Muscle of back (tissue), 11 donors: ENCODE measurements around the gene MAMDC4. TPM values are rescaled to one million over a fixed set of nuclear protein-coding genes. Genes with fewer than 3 reads are reported as not detected.

Experiments
- DNase-seq, 3 donors: peaks; one replicate each; pipeline versions ENCODE4 v3.0.0 to v3.0.0-alpha.2; 2013
- polyA plus RNA-seq, 10 donors: library from polyadenylated mRNA; unstranded; fragments of 120-200 nt; gene quantifications; one replicate each; pipeline ENCODE4 v1.2.1, GENCODE V29; 2013; ENCODE audit not compliant: insufficient read length in 10 of 10

MAMDC4 gene
- polyA plus RNA-seq, 10 donors, result 2.0 to 5.6 (median 3.9) TPM

- peak; percentile 75 to 95 (median 84) for DNase-seq
Observed at GRCh38 chr9:136847826-136848392, 4.2 kb upstream of the MAMDC4 start.

- DNase-seq, result peak in 1 of 3 donors; percentile 23
Observed at GRCh38 chr9:136848393-136849037, 3.6 kb upstream of the MAMDC4 start.

- peak; percentile 99 to 100 (median 99) for DNase-seq
Observed at GRCh38 chr9:136849038-136849959, 2.8 kb upstream of the MAMDC4 start, which contains the start of gene PHPT1. Gene PHPT1 (plus strand): TSS chr9:136849409. CDS start chr9:136849431, 22 bp downstream.

- peak in 1 of 3 donors; percentile 27 for DNase-seq
Observed at GRCh38 chr9:136849960-136850865, 1.9 kb upstream of the MAMDC4 start.

GRCh38 chr9:136850866-136851775, 1.0 kb upstream of the MAMDC4 start:
- DNase-seq, result peak in 1 of 3 donors; percentile 24

- peak in 1 of 3 donors; percentile 20 for DNase-seq
Observed at GRCh38 chr9:136852664-136853595, 784 bp downstream of the MAMDC4 start.

GRCh38 chr9:136853596-136854112, 1.5 kb downstream of the MAMDC4 start:
- DNase-seq, result no peak

- peak in 1 of 3 donors; percentile 32 for DNase-seq
Observed at GRCh38 chr9:136854113-136854841, 2.1 kb downstream of the MAMDC4 start.

GRCh38 chr9:136854842-136855460, 2.8 kb downstream of the MAMDC4 start:
- DNase-seq, result no peak

- peak in 1 of 3 donors; percentile 27 for DNase-seq
Observed at GRCh38 chr9:136855461-136856078, 3.4 kb downstream of the MAMDC4 start.

GRCh38 chr9:136856079-136856476, 3.9 kb downstream of the MAMDC4 start:
- DNase-seq, result no peak

- no peak for DNase-seq
Observed at GRCh38 chr9:136856541-136857141, 4.5 kb downstream of the MAMDC4 start.

- peak in 1 of 3 donors; percentile 9 for DNase-seq
Observed at GRCh38 chr9:136857166-136857565, 5.0 kb downstream of the MAMDC4 start.

GRCh38 chr9:136857581-136858412, 5.7 kb downstream of the MAMDC4 start:
- peak in 1 of 3 donors; percentile 9 for DNase-seq

- no peak for DNase-seq
Observed at GRCh38 chr9:136858452-136858843, 6.3 kb downstream of the MAMDC4 start.
